Measurements from ENCODE around the gene DGKI. TPM values are rescaled to one million over a fixed set of nuclear protein-coding genes. Genes with fewer than 3 reads are reported as not detected.

Gene DGKI
- total and polyA plus RNA-seq, 2 of the 13 experiments (the other 11 are each of a cell fraction or from before 2014, with no cell fraction given) = 0.09 to 0.17 TPM

GRCh38 chr7:137578541-137578940 lies 268.2 kb downstream of the DGKI start:
- WGBS (ENCODE audit: low lambda C conversion rate) = 14% methylated on average over 4 of the region's 4 CpGs
- no peak for TF ChIP-seq ZNF276 (CRISPR knock-in tag; IDR thresholded peaks at IDR 0.05; ENCODE audit: low read depth)
- no peak for TF ChIP-seq ZNF547 (CRISPR knock-in tag; IDR thresholded peaks at IDR 0.05)
- no peak for TF ChIP-seq PBX2 (CRISPR knock-in tag; IDR thresholded peaks at IDR 0.05)
- no peak for TF ChIP-seq TARDBP (CRISPR knock-in tag; IDR thresholded peaks at IDR 0.05)
- no peak for TF ChIP-seq ZBTB43 (CRISPR knock-in tag; conservative IDR thresholded peaks at IDR 0.05)
- no peak for TF ChIP-seq ETV5 (CRISPR knock-in tag; IDR thresholded peaks at IDR 0.05; ENCODE audit: borderline replicate concordance)
- TF ChIP-seq TFDP1 (CRISPR knock-in tag; IDR thresholded peaks at IDR 0.05; ENCODE audit: borderline replicate concordance) = no peak
- TF ChIP-seq FOXP1 (IDR thresholded peaks at IDR 0.05) = no peak
- no peak for TF ChIP-seq FOXP1 (CRISPR knock-in tag; IDR thresholded peaks at IDR 0.05)
- no peak for TF ChIP-seq ZNF816 (CRISPR knock-in tag; IDR thresholded peaks at IDR 0.05; ENCODE audit: borderline replicate concordance)
- TF ChIP-seq IRF1 (CRISPR knock-in tag; IDR thresholded peaks at IDR 0.05; ENCODE audit: low read depth) = no peak
- TF ChIP-seq HNRNPH1 (optimal IDR thresholded peaks at IDR 0.05; ENCODE audit: low read depth, low read length) = no peak
- no peak for TF ChIP-seq MEIS1 (CRISPR knock-in tag; IDR thresholded peaks at IDR 0.05; ENCODE audit: borderline replicate concordance)
- TF ChIP-seq ZSCAN12 (CRISPR knock-in tag; IDR thresholded peaks at IDR 0.05) = no peak
- no peak for TF ChIP-seq ZFY (CRISPR knock-in tag; IDR thresholded peaks at IDR 0.05)
- TF ChIP-seq NFIB (CRISPR knock-in tag; IDR thresholded peaks at IDR 0.05; ENCODE audit: borderline replicate concordance) = no peak
- TF ChIP-seq HNRNPUL1 (IDR thresholded peaks at IDR 0.05; ENCODE audit: low read depth, low read length) = no peak
- no peak for TF ChIP-seq EP300 (IDR thresholded peaks at IDR 0.05; ENCODE audit: low read depth in 2 of 2, low read length in 2 of 2)
- TF ChIP-seq EP300 (CRISPR knock-in tag; IDR thresholded peaks at IDR 0.05; ENCODE audit: borderline replicate concordance) = no peak
- TF ChIP-seq SMYD3 (CRISPR knock-in tag; IDR thresholded peaks at IDR 0.05) = no peak

More at GRCh38 chr7:137578541-137578940, 268.2 kb downstream of the DGKI start:
- no TSS peak for BruUV-seq (replicated peaks)
- ATAC-seq = no peak
- ChIA-PET POLR2A (no interaction called here), CTCF (ENCODE audit: low intra/inter-chr PET ratio, low total read pairs) (no interaction called here)
- no peak for FAIRE-seq
- no peak overlapping the region for H2AFZ ChIP-seq (ENCODE audit: low read length)
- no peak overlapping the region for H3K4me2 ChIP-seq (ENCODE audit: low read depth, low read length)
- H3K9me3 ChIP-seq (ENCODE audit: low read length) = no peaks in the 10 kb centered on the region
- H3K27ac ChIP-seq (ENCODE audit: extremely low read length, insufficient read depth, low read length) = no peak overlapping the region
- intact Hi-C loops (cut with micrococcal nuclease; ENCODE audit: unreplicated experiment) (no loop called here), in situ Hi-C loops (cut with HindIII; ENCODE audit: extremely low pct_ligation_motif_present, low pct_unique_long_range_greater_than_20kb) (loop anchor here (10.0 kb wide), 1 partner anchor 414 kb away; no protein-coding TSS in a partner anchor)
- H3K27me3 ChIP-seq (ENCODE audit: control insufficient read depth in 1 of 2, insufficient read depth in 2 of 2, low read length in 2 of 2) = 0 out of 5 replicates have a peak, but pooled peaks cover 0 to 2% of the 10 kb centered on the region in 2 experiments
- no peak for DNase-seq (ENCODE audit: low spot score)
- H3K36me3 ChIP-seq (replicated peaks in 1 of 2; ENCODE audit: control insufficient read depth in 1 of 2, insufficient read depth in 2 of 2, low read length in 2 of 2) = no peaks in the 10 kb centered on the region
- H3K4me1 ChIP-seq (ENCODE audit: insufficient read depth, low read length) = no peaks in the 10 kb centered on the region
- H3K9ac ChIP-seq (ENCODE audit: insufficient read depth, low read depth, low read length) = no peak overlapping the region
- H3K4me3 ChIP-seq (replicated peaks in 1 of 3; ENCODE audit: insufficient read depth in 1 of 3, low read depth in 2 of 3, low read length in 3 of 3) = no peak overlapping the region
- H3K79me2 ChIP-seq (ENCODE audit: insufficient read depth, low read length) = no peaks in the 10 kb centered on the region
- H4K20me1 ChIP-seq (ENCODE audit: insufficient read depth, low read length) = no peaks in the 10 kb centered on the region
